Stimulated activated CD4-positive, alpha-beta T cell treated with anti-CD3 and anti-CD28 coated beads, TNF-alpha, amount 100 ng/mL, for 48 hours (primary cell): ENCODE results near the gene DELE1.
"Not testable (repeated sequence)": the region's sequence is repeated elsewhere in the genome, so short reads cannot be mapped to it uniquely, and the experiment has no call there.

Experiments used
- DNase-seq, 3 donors: peaks; one replicate each; pipeline ENCODE4 v3.0.0-alpha.2; 2020; ENCODE audit warnings: low read depth in 3 of 3

Gene DELE1

GRCh38 chr5:141889282-141889871 lies 34.3 kb upstream of the DELE1 start:
- no peak for DNase-seq

- not testable (repeated sequence) for DNase-seq
These were observed 33.2 kb upstream of the DELE1 start for GRCh38 chr5:141890429-141890828.

GRCh38 chr5:141897425-141897824 lies 26.2 kb upstream of the DELE1 start:
- DNase-seq, result no peak

- DNase-seq, result no peak
These were observed 25.1 kb upstream of the DELE1 start for GRCh38 chr5:141898448-141899049.

GRCh38 chr5:141902015-141902814 lies 21.5 kb upstream of the DELE1 start:
- DNase-seq, result no peak

GRCh38 chr5:141903261-141903660 lies 20.4 kb upstream of the DELE1 start:
- no peak for DNase-seq

- DNase-seq, result no peak
These were observed 19.1 kb upstream of the DELE1 start for GRCh38 chr5:141904551-141904950.

GRCh38 chr5:141906517-141906916 lies 17.2 kb upstream of the DELE1 start:
- no peak for DNase-seq

- DNase-seq, result no peak
These were observed 16.7 kb upstream of the DELE1 start for GRCh38 chr5:141906972-141907371.

GRCh38 chr5:141908796-141909195 lies 14.9 kb upstream of the DELE1 start:
- DNase-seq, result no peak

- no peak for DNase-seq
These were observed 14.5 kb upstream of the DELE1 start for GRCh38 chr5:141909212-141909611.

- no peak for DNase-seq
These were observed 13.4 kb upstream of the DELE1 start for GRCh38 chr5:141910271-141910673.

- DNase-seq, result no peak
These were observed 10.0 kb upstream of the DELE1 start for GRCh38 chr5:141913560-141914198.

GRCh38 chr5:141914199-141914743 lies 9.4 kb upstream of the DELE1 start:
- no peak for DNase-seq

GRCh38 chr5:141914797-141915196 lies 8.9 kb upstream of the DELE1 start:
- DNase-seq, result no peak

GRCh38 chr5:141915881-141916336 lies 7.8 kb upstream of the DELE1 start:
- DNase-seq, result no peak

GRCh38 chr5:141916522-141916921 lies 7.1 kb upstream of the DELE1 start:
- no peak for DNase-seq

GRCh38 chr5:141917760-141918159 lies 5.9 kb upstream of the DELE1 start:
- no peak for DNase-seq

- no peak for DNase-seq
These were observed 4.2 kb upstream of the DELE1 start for GRCh38 chr5:141919218-141920119.

GRCh38 chr5:141920771-141921170 lies 2.9 kb upstream of the DELE1 start:
- no peak for DNase-seq

GRCh38 chr5:141922827-141923447 lies 734 bp upstream of the DELE1 start:
- peak in 1 of 3 donors; percentile 10 for DNase-seq
